ENCODE measurements around the gene FOXK2.
"Not testable (repeated sequence)": the region's sequence is repeated elsewhere in the genome, so short reads cannot be mapped to it uniquely, and the experiment has no call there.

Gene FOXK2

GRCh38 chr17:82569621-82570020 lies 50.1 kb downstream of the FOXK2 start:
- no peak overlapping the region for H3K4me3 ChIP-seq (ENCODE audit: low read depth in 1 of 5, low read length in 5 of 5)
- H3K9me3 ChIP-seq (ENCODE audit: control insufficient read depth in 5 of 5, low read length in 5 of 5), result no peaks in the 10 kb centered on the region
- H3K4me1 ChIP-seq (ENCODE audit: control insufficient read depth in 5 of 5, insufficient read depth in 5 of 5, low read length in 5 of 5), result peaks cover 0 to 40% (median 27%) of the 10 kb centered on the region in 5 donors
- H3K27ac ChIP-seq (ENCODE audit: low read depth, low read length), result no peak overlapping the region
- peaks cover 0 to 69% (median 49%) of the 10 kb centered on the region in 5 donors for H3K36me3 ChIP-seq (ENCODE audit: control insufficient read depth in 5 of 5, insufficient read depth in 5 of 5, low read length in 5 of 5)
- no peak overlapping the region for H3K9ac ChIP-seq (ENCODE audit: low read length in 5 of 5)
- H3K27me3 ChIP-seq (ENCODE audit: control insufficient read depth in 5 of 5, insufficient read depth in 4 of 5, low read length in 5 of 5), result no peaks in the 10 kb centered on the region

- no peaks in the 10 kb centered on the region for H3K9me3 ChIP-seq (ENCODE audit: control insufficient read depth in 5 of 5, low read length in 5 of 5)
- peaks cover 1 to 70% (median 53%) of the 10 kb centered on the region in 5 donors for H3K36me3 ChIP-seq (ENCODE audit: control insufficient read depth in 5 of 5, insufficient read depth in 5 of 5, low read length in 5 of 5)
- H3K9ac ChIP-seq (ENCODE audit: low read length in 5 of 5), result no peak overlapping the region
- peaks cover 0 to 39% (median 26%) of the 10 kb centered on the region in 5 donors for H3K4me1 ChIP-seq (ENCODE audit: control insufficient read depth in 5 of 5, insufficient read depth in 5 of 5, low read length in 5 of 5)
- H3K27ac ChIP-seq (ENCODE audit: low read depth, low read length), result no peak overlapping the region
- H3K27me3 ChIP-seq (ENCODE audit: control insufficient read depth in 5 of 5, insufficient read depth in 4 of 5, low read length in 5 of 5), result no peaks in the 10 kb centered on the region
- no peak overlapping the region for H3K4me3 ChIP-seq (ENCODE audit: low read depth in 1 of 5, low read length in 5 of 5)
Measured at GRCh38 chr17:82570277-82570676, 50.7 kb downstream of the FOXK2 start.

GRCh38 chr17:82571855-82572254 lies 52.3 kb downstream of the FOXK2 start:
- H3K4me3 ChIP-seq (ENCODE audit: low read depth in 1 of 5, low read length in 5 of 5), result no peak overlapping the region
- peaks cover 5 to 72% (median 57%) of the 10 kb centered on the region in 5 donors for H3K36me3 ChIP-seq (ENCODE audit: control insufficient read depth in 5 of 5, insufficient read depth in 5 of 5, low read length in 5 of 5)
- no peaks in the 10 kb centered on the region for H3K9me3 ChIP-seq (ENCODE audit: control insufficient read depth in 5 of 5, low read length in 5 of 5)
- H3K27ac ChIP-seq (ENCODE audit: low read depth, low read length), result no peak overlapping the region
- H3K4me1 ChIP-seq (ENCODE audit: control insufficient read depth in 5 of 5, insufficient read depth in 5 of 5, low read length in 5 of 5), result peaks cover 2 to 24% (median 15%) of the 10 kb centered on the region in 5 donors
- no peak overlapping the region for H3K9ac ChIP-seq (ENCODE audit: low read length in 5 of 5)
- H3K27me3 ChIP-seq (ENCODE audit: control insufficient read depth in 5 of 5, insufficient read depth in 4 of 5, low read length in 5 of 5), result no peaks in the 10 kb centered on the region

- no peaks in the 10 kb centered on the region for H3K27me3 ChIP-seq (ENCODE audit: control insufficient read depth in 5 of 5, insufficient read depth in 4 of 5, low read length in 5 of 5)
- peaks cover 2 to 9% (median 8%) of the 10 kb centered on the region in 5 donors for H3K4me1 ChIP-seq (ENCODE audit: control insufficient read depth in 5 of 5, insufficient read depth in 5 of 5, low read length in 5 of 5)
- no peak overlapping the region for H3K4me3 ChIP-seq (ENCODE audit: low read depth in 1 of 5, low read length in 5 of 5)
- H3K9ac ChIP-seq (ENCODE audit: low read length in 5 of 5), result no peak overlapping the region
- peaks cover 5 to 74% (median 49%) of the 10 kb centered on the region in 5 donors for H3K36me3 ChIP-seq (ENCODE audit: control insufficient read depth in 5 of 5, insufficient read depth in 5 of 5, low read length in 5 of 5)
- H3K27ac ChIP-seq (ENCODE audit: low read depth, low read length), result no peak overlapping the region
- no peaks in the 10 kb centered on the region for H3K9me3 ChIP-seq (ENCODE audit: control insufficient read depth in 5 of 5, low read length in 5 of 5)
Measured at GRCh38 chr17:82574041-82574440, 54.5 kb downstream of the FOXK2 start.

- H3K27me3 ChIP-seq (ENCODE audit: control insufficient read depth in 5 of 5, insufficient read depth in 4 of 5, low read length in 5 of 5); H3K4me1 ChIP-seq (ENCODE audit: control insufficient read depth in 5 of 5, insufficient read depth in 5 of 5, low read length in 5 of 5); H3K9ac ChIP-seq (ENCODE audit: low read length in 5 of 5); H3K27ac ChIP-seq (ENCODE audit: low read depth, low read length); H3K9me3 ChIP-seq (ENCODE audit: control insufficient read depth in 5 of 5, low read length in 5 of 5); H3K4me3 ChIP-seq (ENCODE audit: low read depth in 1 of 5, low read length in 5 of 5): not testable (repeated sequence)
- peaks cover 5 to 62% (median 44%) of the 10 kb centered on the region in 5 donors for H3K36me3 ChIP-seq (ENCODE audit: control insufficient read depth in 5 of 5, insufficient read depth in 5 of 5, low read length in 5 of 5)
Measured at GRCh38 chr17:82575581-82576221, 56.2 kb downstream of the FOXK2 start.

- H3K4me1 ChIP-seq (ENCODE audit: control insufficient read depth in 5 of 5, insufficient read depth in 5 of 5, low read length in 5 of 5), result peaks cover 2 to 13% (median 10%) of the 10 kb centered on the region in 5 donors
- peaks cover 5 to 53% (median 31%) of the 10 kb centered on the region in 5 donors for H3K36me3 ChIP-seq (ENCODE audit: control insufficient read depth in 5 of 5, insufficient read depth in 5 of 5, low read length in 5 of 5)
- H3K9ac ChIP-seq (ENCODE audit: low read length in 5 of 5), result no peak overlapping the region
- H3K27me3 ChIP-seq (ENCODE audit: control insufficient read depth in 5 of 5, insufficient read depth in 4 of 5, low read length in 5 of 5), result no peaks in the 10 kb centered on the region
- H3K27ac ChIP-seq (ENCODE audit: low read depth, low read length), result no peak overlapping the region
- H3K4me3 ChIP-seq (ENCODE audit: low read depth in 1 of 5, low read length in 5 of 5), result no peak overlapping the region
- no peaks in the 10 kb centered on the region for H3K9me3 ChIP-seq (ENCODE audit: control insufficient read depth in 5 of 5, low read length in 5 of 5)
Measured at GRCh38 chr17:82577300-82577699, 57.8 kb downstream of the FOXK2 start.

GRCh38 chr17:82579969-82580368 lies 60.4 kb downstream of the FOXK2 start:
- not testable (repeated sequence) for H3K9me3 ChIP-seq (ENCODE audit: control insufficient read depth in 5 of 5, low read length in 5 of 5); H3K9ac ChIP-seq (ENCODE audit: low read length in 5 of 5); H3K27me3 ChIP-seq (ENCODE audit: control insufficient read depth in 5 of 5, insufficient read depth in 4 of 5, low read length in 5 of 5); H3K27ac ChIP-seq (ENCODE audit: low read depth, low read length); H3K4me3 ChIP-seq (ENCODE audit: low read depth in 1 of 5, low read length in 5 of 5)
- Histone ChIP-seq H3K36me3 (ENCODE audit: control insufficient read depth in 5 of 5, insufficient read depth in 5 of 5, low read length in 5 of 5) (peaks cover 5 to 51% (median 34%) of the 10 kb centered on the region in 5 donors), H3K4me1 (ENCODE audit: control insufficient read depth in 5 of 5, insufficient read depth in 5 of 5, low read length in 5 of 5) (peaks cover 2 to 17% (median 14%) of the 10 kb centered on the region in 5 donors)

GRCh38 chr17:82582213-82582612 lies 62.7 kb downstream of the FOXK2 start:
- peak overlapping the region in 1 of 5 donors; percentile 56 for H3K9ac ChIP-seq (ENCODE audit: low read length in 5 of 5)
- H3K4me1 ChIP-seq (ENCODE audit: control insufficient read depth in 5 of 5, insufficient read depth in 5 of 5, low read length in 5 of 5), result peaks cover 0 to 18% (median 16%) of the 10 kb centered on the region in 5 donors
- H3K36me3 ChIP-seq (ENCODE audit: control insufficient read depth in 5 of 5, insufficient read depth in 5 of 5, low read length in 5 of 5), result peaks cover 0 to 47% (median 29%) of the 10 kb centered on the region in 5 donors
- H3K27me3 ChIP-seq (ENCODE audit: control insufficient read depth in 5 of 5, insufficient read depth in 4 of 5, low read length in 5 of 5), result no peaks in the 10 kb centered on the region
- H3K4me3 ChIP-seq (ENCODE audit: low read depth in 1 of 5, low read length in 5 of 5), result no peak overlapping the region
- H3K27ac ChIP-seq (ENCODE audit: low read depth, low read length), result peak overlapping the region; percentile 9
- no peaks in the 10 kb centered on the region for H3K9me3 ChIP-seq (ENCODE audit: control insufficient read depth in 5 of 5, low read length in 5 of 5)

- Histone ChIP-seq H3K27ac (ENCODE audit: low read depth, low read length) (no peak overlapping the region), H3K36me3 (ENCODE audit: control insufficient read depth in 5 of 5, insufficient read depth in 5 of 5, low read length in 5 of 5) (peaks cover 0 to 49% (median 32%) of the 10 kb centered on the region in 5 donors), H3K9ac (ENCODE audit: low read length in 5 of 5) (no peak overlapping the region), H3K9me3 (ENCODE audit: control insufficient read depth in 5 of 5, low read length in 5 of 5) (no peaks in the 10 kb centered on the region), H3K4me3 (ENCODE audit: low read depth in 1 of 5, low read length in 5 of 5) (no peak overlapping the region), H3K27me3 (ENCODE audit: control insufficient read depth in 5 of 5, insufficient read depth in 4 of 5, low read length in 5 of 5) (no peaks in the 10 kb centered on the region), H3K4me1 (ENCODE audit: control insufficient read depth in 5 of 5, insufficient read depth in 5 of 5, low read length in 5 of 5) (peaks cover 0 to 23% (median 19%) of the 10 kb centered on the region in 5 donors)
Measured at GRCh38 chr17:82582709-82583108, 63.2 kb downstream of the FOXK2 start.

GRCh38 chr17:82583720-82584234 lies 64.2 kb downstream of the FOXK2 start:
- Histone ChIP-seq H3K9me3 (ENCODE audit: control insufficient read depth in 5 of 5, low read length in 5 of 5) (no peaks in the 10 kb centered on the region), H3K36me3 (ENCODE audit: control insufficient read depth in 5 of 5, insufficient read depth in 5 of 5, low read length in 5 of 5) (peaks cover 0 to 56% (median 31%) of the 10 kb centered on the region in 5 donors), H3K4me1 (ENCODE audit: control insufficient read depth in 5 of 5, insufficient read depth in 5 of 5, low read length in 5 of 5) (peaks cover 0 to 23% (median 21%) of the 10 kb centered on the region in 5 donors), H3K9ac (ENCODE audit: low read length in 5 of 5) (no peak overlapping the region), H3K4me3 (ENCODE audit: low read depth in 1 of 5, low read length in 5 of 5) (no peak overlapping the region), H3K27me3 (ENCODE audit: control insufficient read depth in 5 of 5, insufficient read depth in 4 of 5, low read length in 5 of 5) (no peaks in the 10 kb centered on the region), H3K27ac (ENCODE audit: low read depth, low read length) (no peak overlapping the region)

Measured in subcutaneous abdominal adipose tissue (tissue), 5 donors.